OCI-LY3 (cell line): ENCODE results near the gene RPS17.
"Not testable (repeated sequence)": the region's sequence is repeated elsewhere in the genome, so short reads cannot be mapped to it uniquely, and the experiment has no call there.

Source experiments
- H2AFZ ChIP-seq: fragments of 200-600, 300-600 bp; shearing (Covaris generic); 2 replicates; pipeline ENCODE4 v1.6.0; 2014; ENCODE audit warnings: antibody characterized with exemption, low read depth, low read length
- H3K27ac ChIP-seq: fragments of 200-600, 300-600 bp; sonication (generic); 2 replicates; pipeline ENCODE4 v1.5.1; 2014; ENCODE audit warnings: mild to moderate bottlenecking, low read length, moderate library complexity, mixed read lengths
- H3K27me3 ChIP-seq: fragments of 200-600, 300-600 bp; sonication (generic); 2 replicates; pipeline ENCODE4 v1.6.1; 2014; ENCODE audit warnings: low read depth, low read length, mixed read lengths
- H3K36me3 ChIP-seq: fragments of 200-600, 300-600 bp; sonication (generic); replicated peaks from 2 replicates; pipeline ENCODE3; 2014; ENCODE audit warnings: low read depth, low read length, mixed read lengths
- H3K4me1 ChIP-seq: fragments of 300-600, 200-600 bp; sonication (generic); 2 replicates; pipeline ENCODE4 v1.6.1; 2014; ENCODE audit warnings: low read length, mixed read lengths
- H3K4me2 ChIP-seq: fragments of 200-600, 300-600 bp; sonication (generic); 2 replicates; pipeline ENCODE4 v1.6.1; 2014; ENCODE audit warnings: low read length, mixed read lengths
- H3K4me3 ChIP-seq: fragments of 300-600, 200-600 bp; sonication (generic); 2 replicates; pipeline ENCODE4 v1.5.1; 2014; ENCODE audit warnings: antibody characterized with exemption, mild to moderate bottlenecking, low read length, moderate library complexity
- H3K79me2 ChIP-seq: fragments of 300-600, 200-600 bp; shearing (Covaris generic); 2 replicates; pipeline ENCODE4 v1.6.1; 2014; ENCODE audit warnings: mild to moderate bottlenecking, low read length, mixed read lengths
- H3K9ac ChIP-seq: fragments of 300-600, 200-600 bp; shearing (Covaris generic); 2 replicates; pipeline ENCODE4 v1.6.0; 2014; ENCODE audit warnings: mild to moderate bottlenecking, low read length, moderate library complexity
- H3K9me3 ChIP-seq: fragments of 200-600, 300-600 bp; shearing (Covaris generic); 2 replicates; pipeline ENCODE4 v1.6.1; 2014; ENCODE audit warnings: low read length, mixed read lengths; ENCODE audit not compliant: insufficient read depth
- H4K20me1 ChIP-seq: fragments of 200-600, 300-600 bp; sonication (generic); 2 replicates; pipeline ENCODE4 v1.6.1; 2016; ENCODE audit warnings: low read length, mixed read lengths; ENCODE audit not compliant: insufficient read depth
- EZH2phosphoT487 ChIP-seq: fragments of 200-600 bp; shearing (Covaris generic); IDR thresholded peaks from 2 replicates; pipeline ENCODE4 v1.6.1; 2018; ENCODE audit warnings: antibody characterized with exemption, mixed run types, low read depth
- TF ChIP-seq, protein P1 (sequence below): fragments of 200-600, 300-600 bp; sonication (generic); IDR thresholded peaks from 2 replicates; pipeline ENCODE4 v1.5.1; 2014; ENCODE audit warnings: antibody characterized with exemption, low read length, low read depth

RPS17 gene

DNA sequence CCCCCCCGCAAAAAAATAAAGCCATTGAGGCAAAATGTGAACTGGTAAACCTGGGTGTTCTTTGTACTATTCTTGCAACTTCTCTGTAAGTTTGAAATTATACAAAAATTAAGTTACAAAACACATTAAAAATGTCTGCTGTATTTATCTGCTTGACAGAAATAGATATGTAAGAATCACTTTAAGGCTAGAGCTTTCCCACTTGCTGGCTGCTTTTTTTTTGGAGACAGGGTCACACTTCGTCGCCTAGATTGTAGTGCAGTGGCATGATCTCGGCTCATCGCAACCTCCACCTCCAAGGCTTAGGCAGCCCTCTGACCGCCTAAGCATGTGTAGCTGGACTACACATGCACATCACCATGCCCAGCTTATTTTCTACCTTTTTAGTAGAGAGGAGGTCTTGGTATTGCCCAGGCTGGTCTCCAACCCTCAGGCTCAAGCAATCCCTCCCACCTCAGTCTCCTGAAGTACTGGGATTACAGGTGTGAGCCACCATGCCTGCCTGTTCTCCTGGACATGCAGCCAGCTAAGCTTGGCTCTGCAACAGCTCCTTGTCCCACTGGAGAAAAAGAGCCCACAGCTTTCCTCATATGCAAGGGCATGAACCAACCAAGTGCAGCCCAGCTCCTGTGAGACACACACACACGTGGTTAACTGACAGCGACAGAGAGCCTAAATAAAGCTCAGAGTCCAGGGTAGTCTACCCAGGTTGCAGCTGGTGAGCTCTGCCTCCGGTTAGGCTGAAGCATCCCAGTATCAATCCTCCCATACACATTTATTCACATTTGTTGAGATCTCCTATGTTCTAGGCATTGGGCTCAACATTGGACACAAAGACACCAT, 4.5 kb downstream of the RPS17 start:
- Histone ChIP-seq H3K36me3 (peaks cover 57% of the 10 kb centered on the region), H4K20me1 (peaks cover 52% of the 10 kb centered on the region), H3K4me2 (no peak overlapping the region), H3K27ac (peak overlapping the region; percentile 14; the same call in 1 of the 2 replicates), H3K4me3 (no peak overlapping the region), H2AFZ (no peak overlapping the region), H3K79me2 (peaks cover 50% of the 10 kb centered on the region), H3K9me3 (no peaks in the 10 kb centered on the region), H3K9ac (no peak overlapping the region), H3K4me1 (peaks cover 19% of the 10 kb centered on the region), H3K27me3 (no peaks in the 10 kb centered on the region)
- TF ChIP-seq, protein P1, sequence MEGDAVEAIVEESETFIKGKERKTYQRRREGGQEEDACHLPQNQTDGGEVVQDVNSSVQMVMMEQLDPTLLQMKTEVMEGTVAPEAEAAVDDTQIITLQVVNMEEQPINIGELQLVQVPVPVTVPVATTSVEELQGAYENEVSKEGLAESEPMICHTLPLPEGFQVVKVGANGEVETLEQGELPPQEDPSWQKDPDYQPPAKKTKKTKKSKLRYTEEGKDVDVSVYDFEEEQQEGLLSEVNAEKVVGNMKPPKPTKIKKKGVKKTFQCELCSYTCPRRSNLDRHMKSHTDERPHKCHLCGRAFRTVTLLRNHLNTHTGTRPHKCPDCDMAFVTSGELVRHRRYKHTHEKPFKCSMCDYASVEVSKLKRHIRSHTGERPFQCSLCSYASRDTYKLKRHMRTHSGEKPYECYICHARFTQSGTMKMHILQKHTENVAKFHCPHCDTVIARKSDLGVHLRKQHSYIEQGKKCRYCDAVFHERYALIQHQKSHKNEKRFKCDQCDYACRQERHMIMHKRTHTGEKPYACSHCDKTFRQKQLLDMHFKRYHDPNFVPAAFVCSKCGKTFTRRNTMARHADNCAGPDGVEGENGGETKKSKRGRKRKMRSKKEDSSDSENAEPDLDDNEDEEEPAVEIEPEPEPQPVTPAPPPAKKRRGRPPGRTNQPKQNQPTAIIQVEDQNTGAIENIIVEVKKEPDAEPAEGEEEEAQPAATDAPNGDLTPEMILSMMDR, result no peak
- TF ChIP-seq EZH2phosphoT487, result no peak

DNA sequence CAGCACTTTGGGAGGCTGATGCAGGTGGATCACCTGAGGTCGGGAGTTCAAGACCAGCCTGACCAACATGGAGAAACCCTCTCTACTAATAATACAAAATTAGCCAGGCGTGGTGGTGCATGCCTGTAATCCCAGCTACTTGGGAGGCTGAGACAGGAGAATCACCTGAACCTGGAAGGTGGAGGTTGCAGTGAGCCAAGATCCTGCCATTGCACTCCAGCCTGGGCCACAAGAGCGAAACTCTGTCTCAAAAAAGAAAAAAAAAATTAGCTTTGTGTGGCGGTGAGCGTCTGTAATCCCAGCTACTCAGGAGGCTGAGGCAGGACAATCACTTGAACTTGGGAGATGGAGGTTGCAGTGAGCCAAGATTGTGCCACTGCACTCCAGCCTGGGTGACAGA, 5.1 kb downstream of the RPS17 start:
- Histone ChIP-seq H3K4me1 (peaks cover 20% of the 10 kb centered on the region), H3K36me3 (peaks cover 57% of the 10 kb centered on the region), H3K79me2 (peaks cover 45% of the 10 kb centered on the region), H4K20me1 (peaks cover 52% of the 10 kb centered on the region)
- not testable (repeated sequence) for H3K27me3 ChIP-seq, H2AFZ ChIP-seq, H3K9me3 ChIP-seq, H3K9ac ChIP-seq, H3K27ac ChIP-seq, H3K4me3 ChIP-seq, H3K4me2 ChIP-seq

DNA sequence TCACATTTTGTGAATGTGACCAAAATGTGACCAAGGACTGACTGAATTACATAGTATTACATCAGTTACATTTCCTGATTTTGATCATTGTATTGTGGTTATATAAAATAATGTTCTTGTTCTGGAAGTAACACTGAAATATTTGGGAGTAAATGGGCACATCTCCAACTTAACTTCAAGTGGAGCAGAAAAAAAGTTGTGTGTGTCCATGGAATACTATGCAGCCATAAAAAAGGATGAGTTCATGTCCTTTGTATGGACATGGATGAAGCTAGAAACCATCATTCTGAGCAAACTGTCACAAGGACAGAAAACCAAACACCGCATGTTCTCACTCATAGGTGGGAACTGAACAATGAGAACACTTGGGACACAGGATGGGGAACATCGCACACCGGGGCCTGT, 5.8 kb downstream of the RPS17 start:
- Histone ChIP-seq H3K36me3 (peaks cover 52% of the 10 kb centered on the region), H3K4me1 (peaks cover 20% of the 10 kb centered on the region), H3K79me2 (peaks cover 38% of the 10 kb centered on the region), H4K20me1 (peaks cover 48% of the 10 kb centered on the region)
- not testable (repeated sequence) for H2AFZ ChIP-seq, H3K27ac ChIP-seq, H3K4me2 ChIP-seq, H3K9me3 ChIP-seq, H3K27me3 ChIP-seq, H3K4me3 ChIP-seq, H3K9ac ChIP-seq

DNA sequence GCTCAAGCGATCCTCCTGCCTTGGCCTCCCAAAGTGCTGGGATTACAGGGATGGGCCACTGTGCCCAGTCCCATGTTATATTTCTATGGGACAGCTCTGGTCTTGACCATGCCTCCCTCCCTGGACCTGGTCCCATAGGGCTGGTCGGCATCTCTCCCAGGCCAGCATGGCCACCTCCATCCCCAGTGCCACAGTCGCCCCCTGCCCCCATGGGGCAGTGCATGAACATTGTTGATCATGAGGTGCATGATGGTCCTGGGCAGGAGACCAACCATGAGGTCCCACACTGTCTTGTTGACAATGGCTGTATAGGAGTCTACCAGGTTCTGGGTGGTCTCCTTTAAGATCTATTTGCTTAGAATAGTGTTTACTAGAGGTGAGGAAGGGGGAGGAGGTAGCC, 6.5 kb downstream of the RPS17 start:
- Histone ChIP-seq H3K36me3 (peaks cover 46% of the 10 kb centered on the region), H3K9ac (no peak overlapping the region), H2AFZ (no peak overlapping the region), H3K4me3 (no peak overlapping the region), H3K79me2 (peaks cover 31% of the 10 kb centered on the region), H3K27me3 (no peaks in the 10 kb centered on the region), H3K4me1 (peaks cover 18% of the 10 kb centered on the region), H3K4me2 (no peak overlapping the region), H4K20me1 (peaks cover 42% of the 10 kb centered on the region), H3K27ac (no peak overlapping the region), H3K9me3 (no peaks in the 10 kb centered on the region)
- TF ChIP-seq, protein P1, result no peak
- TF ChIP-seq EZH2phosphoT487, result no peak

DNA sequence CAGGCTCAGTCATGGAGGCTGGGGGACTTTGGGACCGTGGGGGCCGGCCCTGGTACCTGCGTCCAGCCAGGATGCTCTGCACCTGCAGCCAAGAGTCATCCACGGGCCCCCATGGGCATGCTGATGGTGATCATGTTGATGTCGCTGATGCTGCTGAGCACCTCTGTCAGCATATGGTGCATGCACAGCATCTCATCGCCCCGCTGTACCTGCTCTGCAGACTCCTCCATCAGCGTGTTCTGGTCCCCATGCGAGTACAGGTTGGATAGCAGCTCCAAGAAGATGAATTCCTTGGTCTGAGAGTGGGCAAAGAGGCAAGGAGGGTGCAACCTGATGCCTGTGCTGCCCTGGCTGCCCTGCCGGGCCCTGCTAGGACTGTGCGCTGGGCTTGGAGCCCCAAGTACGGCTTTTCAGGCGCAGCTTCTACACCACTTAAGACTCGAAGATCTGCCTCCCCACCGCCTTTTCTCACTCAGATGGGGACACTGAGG, 7.2 kb downstream of the RPS17 start:
- Histone ChIP-seq H3K27ac (no peak overlapping the region), H3K36me3 (peaks cover 38% of the 10 kb centered on the region), H3K4me3 (no peak overlapping the region), H3K9me3 (no peaks in the 10 kb centered on the region), H4K20me1 (peaks cover 34% of the 10 kb centered on the region), H3K27me3 (no peaks in the 10 kb centered on the region), H3K9ac (no peak overlapping the region), H3K4me1 (peaks cover 10% of the 10 kb centered on the region), H2AFZ (no peak overlapping the region), H3K4me2 (no peak overlapping the region), H3K79me2 (peaks cover 24% of the 10 kb centered on the region)
- TF ChIP-seq, protein P1, result no peak
